Measurements from ENCODE around the gene HS6ST1.

- no peak for TF ChIP-seq CTCF (IDR thresholded peaks at IDR 0.05)
- no peak for TF ChIP-seq POLR2A (IDR thresholded peaks at IDR 0.05)
Observed at GRCh38 chr2:128299628-128300027, 19.0 kb downstream of the HS6ST1 start.

Data from right lobe of liver (tissue), 4 donors.